ENCODE measurements around the gene PHF3. TPM values are rescaled to one million over a fixed set of nuclear protein-coding genes. Genes with fewer than 3 reads are reported as not detected.
A peak's percentile ranks its signal among the peaks of the same experiment; 100 is the strongest.

Gene PHF3
- total RNA-seq, 1 donor from 2014 or later = 31.5 TPM

DNA sequence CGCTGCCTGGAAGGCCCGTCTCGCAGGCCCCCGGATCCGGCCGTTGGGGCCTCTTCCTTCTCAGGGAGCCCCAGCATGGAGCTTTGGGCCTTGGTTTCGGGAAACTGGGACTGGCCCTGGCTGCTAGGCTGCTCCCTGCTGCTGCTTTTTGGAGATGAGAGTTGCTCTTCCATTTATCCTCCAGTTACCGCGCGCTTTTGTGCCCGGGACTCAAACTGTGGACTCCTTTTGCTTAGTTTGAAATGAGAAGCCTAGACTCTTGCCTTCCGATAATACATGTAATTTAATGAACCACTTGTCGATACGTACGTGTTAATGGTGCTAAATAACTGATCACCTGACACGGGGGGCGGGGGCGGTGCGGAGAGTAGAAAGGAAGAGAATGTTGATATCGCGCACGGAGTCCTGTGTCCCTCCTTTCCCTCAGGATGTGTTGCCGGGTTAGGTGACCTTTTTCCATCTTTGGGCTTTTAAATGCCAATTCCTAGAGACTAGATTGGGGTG, 968 bp downstream of the PHF3 start:
- intact Hi-C loops (cut with DNase I) = loop anchor here (1.0 kb wide), 1 partner anchor 64 kb away; the partner anchor contains the start of genes LOC128125822 and PTP4A1

DNA sequence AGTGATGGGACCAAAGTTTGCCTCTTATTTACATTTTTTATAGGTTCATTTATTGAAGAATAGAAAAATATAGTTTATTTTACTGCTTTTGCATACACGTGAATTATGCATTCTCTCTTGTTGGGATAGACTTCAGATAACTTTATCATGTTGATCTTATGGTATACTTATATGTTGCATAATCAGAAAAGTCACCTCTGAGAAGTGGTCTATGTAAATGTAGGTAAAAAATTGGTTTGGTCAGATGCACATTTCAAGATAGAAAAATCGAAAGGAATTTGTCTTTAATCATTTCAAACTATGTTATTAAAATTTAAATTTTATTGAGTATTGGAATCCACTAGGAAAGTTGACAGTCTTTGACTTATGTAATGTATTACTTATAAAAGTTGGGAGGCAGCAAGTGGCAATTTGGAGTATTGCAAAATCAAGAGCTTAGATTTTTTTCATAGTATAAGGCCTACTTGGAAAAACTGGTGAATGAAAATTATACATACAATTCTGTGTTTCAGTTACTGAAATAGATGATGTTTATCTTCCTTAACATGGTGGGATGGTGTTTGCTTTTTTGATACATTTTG, 2.4 kb downstream of the PHF3 start:
- intact Hi-C loops (cut with DNase I) = no loop called here
- no peak for DNase-seq (ENCODE audit: low spot score in 2 of 2)
- Histone ChIP-seq H3K9me3 (no peaks in the 10 kb centered on the region), H3K27ac (no peak overlapping the region), H3K4me3 (peak overlapping the region; percentile 80 to 82), H3K36me3 (no peaks in the 10 kb centered on the region), H3K27me3 (no peaks in the 10 kb centered on the region), H3K4me1 (peaks cover 0 to 21% of the 10 kb centered on the region in 2 donors)
- TF ChIP-seq, protein P1, sequence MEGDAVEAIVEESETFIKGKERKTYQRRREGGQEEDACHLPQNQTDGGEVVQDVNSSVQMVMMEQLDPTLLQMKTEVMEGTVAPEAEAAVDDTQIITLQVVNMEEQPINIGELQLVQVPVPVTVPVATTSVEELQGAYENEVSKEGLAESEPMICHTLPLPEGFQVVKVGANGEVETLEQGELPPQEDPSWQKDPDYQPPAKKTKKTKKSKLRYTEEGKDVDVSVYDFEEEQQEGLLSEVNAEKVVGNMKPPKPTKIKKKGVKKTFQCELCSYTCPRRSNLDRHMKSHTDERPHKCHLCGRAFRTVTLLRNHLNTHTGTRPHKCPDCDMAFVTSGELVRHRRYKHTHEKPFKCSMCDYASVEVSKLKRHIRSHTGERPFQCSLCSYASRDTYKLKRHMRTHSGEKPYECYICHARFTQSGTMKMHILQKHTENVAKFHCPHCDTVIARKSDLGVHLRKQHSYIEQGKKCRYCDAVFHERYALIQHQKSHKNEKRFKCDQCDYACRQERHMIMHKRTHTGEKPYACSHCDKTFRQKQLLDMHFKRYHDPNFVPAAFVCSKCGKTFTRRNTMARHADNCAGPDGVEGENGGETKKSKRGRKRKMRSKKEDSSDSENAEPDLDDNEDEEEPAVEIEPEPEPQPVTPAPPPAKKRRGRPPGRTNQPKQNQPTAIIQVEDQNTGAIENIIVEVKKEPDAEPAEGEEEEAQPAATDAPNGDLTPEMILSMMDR (IDR thresholded peaks at IDR 0.05) = no peak

More for the DNA sequence above, 968 bp downstream of the PHF3 start:
- H3K36me3 ChIP-seq = no peaks in the 10 kb centered on the region
- peaks cover 0 to 21% of the 10 kb centered on the region in 2 donors for H3K4me1 ChIP-seq
- TF ChIP-seq, protein P1 (IDR thresholded peaks at IDR 0.05) = no peak
- H3K9me3 ChIP-seq = no peaks in the 10 kb centered on the region
- peak overlapping the region; percentile 80 to 82 for H3K4me3 ChIP-seq
- H3K27ac ChIP-seq = peak overlapping the region; percentile 88 to 96
- no peaks in the 10 kb centered on the region for H3K27me3 ChIP-seq
- DNase-seq (ENCODE audit: low spot score in 2 of 2) = peak; percentile 18 to 72

DNA sequence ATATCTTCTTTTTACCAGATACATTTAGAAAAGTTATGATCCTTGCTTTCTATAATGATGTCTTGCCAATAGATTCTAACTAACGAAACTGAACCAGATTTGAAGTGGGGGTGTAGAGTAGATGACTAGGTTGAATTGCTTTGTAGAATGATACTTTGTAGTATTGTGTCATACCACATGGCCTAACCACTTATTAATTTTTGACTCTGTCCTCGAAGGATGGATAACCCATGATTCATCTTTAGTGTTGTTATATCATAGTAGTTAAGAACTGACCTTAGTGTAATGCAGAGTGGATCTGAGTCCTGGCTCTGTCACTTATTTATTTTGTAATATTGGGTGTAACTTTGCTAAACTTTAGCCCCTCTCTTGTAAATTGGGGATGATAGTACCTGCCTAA, 4.5 kb downstream of the PHF3 start:
- Histone ChIP-seq H3K36me3 (no peaks in the 10 kb centered on the region), H3K4me1 (peaks cover 0 to 32% of the 10 kb centered on the region in 2 donors), H3K4me3 (no peak overlapping the region), H3K27ac (no peak overlapping the region), H3K27me3 (no peaks in the 10 kb centered on the region), H3K9me3 (no peaks in the 10 kb centered on the region)
- intact Hi-C loops (cut with DNase I) = no loop called here
- DNase-seq (ENCODE audit: low spot score in 2 of 2) = no peak
- TF ChIP-seq, protein P1 (IDR thresholded peaks at IDR 0.05) = no peak

DNA sequence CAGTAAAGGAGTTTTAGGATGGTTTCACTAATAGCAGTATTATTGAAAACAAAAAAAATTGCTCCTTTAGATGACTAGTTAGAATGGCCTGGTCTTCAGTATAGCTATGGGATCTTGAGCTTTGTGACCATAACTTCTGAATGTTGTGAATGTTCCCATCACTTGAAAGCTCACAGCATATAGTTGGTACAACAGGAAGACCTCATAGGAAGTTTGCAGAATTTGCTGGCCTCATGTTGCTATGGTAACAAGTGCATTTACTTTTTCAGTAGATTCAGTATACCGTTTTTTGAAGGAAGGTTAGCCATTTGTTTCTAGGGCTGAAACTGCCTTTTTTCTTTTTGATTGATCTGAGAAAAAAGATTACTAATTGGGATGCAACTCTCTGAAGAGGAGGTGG, 8.3 kb downstream of the PHF3 start:
- no peak for DNase-seq (ENCODE audit: low spot score in 2 of 2)
- Histone ChIP-seq H3K4me1 (peaks cover 0 to 30% of the 10 kb centered on the region in 2 donors), H3K36me3 (peaks cover 0 to 2% of the 10 kb centered on the region in 2 donors), H3K4me3 (no peak overlapping the region), H3K9me3 (no peaks in the 10 kb centered on the region), H3K27ac (no peak overlapping the region), H3K27me3 (no peaks in the 10 kb centered on the region)
- intact Hi-C loops (cut with DNase I) = no loop called here
- TF ChIP-seq, protein P1 (IDR thresholded peaks at IDR 0.05) = no peak

DNA sequence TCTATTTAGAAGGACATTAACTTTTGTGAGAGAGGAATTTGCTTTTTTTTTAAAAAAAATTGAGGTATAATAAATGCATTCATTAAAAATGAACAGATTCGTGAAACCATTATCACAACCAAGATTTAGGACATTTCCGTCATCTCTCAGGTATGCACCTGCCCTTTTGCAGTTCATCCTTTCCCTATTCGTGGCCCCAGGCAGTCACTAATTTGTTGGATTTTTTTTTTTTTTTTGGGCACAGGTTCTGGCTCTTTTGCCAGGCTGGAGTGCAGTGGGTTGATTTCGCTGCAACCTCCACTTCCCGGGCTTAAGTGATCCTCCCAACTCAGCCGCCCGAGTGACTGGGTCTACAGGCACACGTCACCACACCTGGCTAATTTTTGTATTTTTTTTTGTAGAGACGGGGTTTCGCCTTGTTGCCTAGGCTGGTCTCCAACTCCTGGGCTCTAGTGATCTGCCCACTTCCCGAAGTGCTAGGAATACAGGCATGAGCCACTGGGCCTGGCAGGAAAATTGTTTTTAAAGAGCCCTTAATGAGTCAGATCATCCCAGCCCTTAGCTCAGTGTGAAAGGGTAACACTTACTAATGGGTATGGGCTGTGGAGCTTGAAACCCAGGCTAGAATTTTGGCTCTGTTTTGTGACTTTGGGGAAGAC, 9.2 kb downstream of the PHF3 start:
- no peaks in the 10 kb centered on the region for H3K27me3 ChIP-seq
- intact Hi-C loops (cut with DNase I) = no loop called here
- TF ChIP-seq, protein P1 (IDR thresholded peaks at IDR 0.05) = no peak
- H3K4me1 ChIP-seq = peaks cover 0 to 31% of the 10 kb centered on the region in 2 donors
- no peaks in the 10 kb centered on the region for H3K9me3 ChIP-seq
- no peak for DNase-seq (ENCODE audit: low spot score in 2 of 2)
- peak overlapping the region in 1 of 2 donors; percentile 19 for H3K27ac ChIP-seq
- H3K4me3 ChIP-seq = no peak overlapping the region
- peaks cover 0 to 2% of the 10 kb centered on the region in 2 donors for H3K36me3 ChIP-seq
